Measurements from ENCODE around the gene KCNMA1. TPM values are rescaled to one million over a fixed set of nuclear protein-coding genes. Genes with fewer than 3 reads are reported as not detected.

The KCNMA1 gene
- total RNA-seq, 1 experiment from 2014 or later, result 0.45 TPM

DNA sequence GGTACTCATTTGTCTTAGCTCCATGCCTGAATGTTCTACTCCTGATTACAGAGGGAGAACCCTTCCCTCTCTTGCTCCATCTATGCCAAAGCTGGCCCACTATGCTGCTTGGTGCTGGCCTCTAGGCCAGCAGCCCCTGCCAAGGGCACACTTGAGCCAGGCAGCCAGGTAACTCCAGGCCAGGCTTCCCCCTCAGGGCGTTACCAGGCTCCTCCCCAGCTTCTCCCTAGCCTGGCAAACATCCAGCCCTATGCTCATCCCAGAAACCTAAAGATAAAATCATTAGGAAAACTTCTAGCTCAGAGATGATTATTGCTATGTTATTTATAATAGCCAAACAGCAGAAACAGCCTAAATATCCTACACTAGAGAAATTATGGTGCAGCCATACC lies 103.7 kb downstream of the KCNMA1 start:
- no peaks in the 10 kb centered on the region for H3K27me3 Mint-ChIP-seq (ENCODE audit: unreplicated experiment)
- H3K27ac Mint-ChIP-seq (ENCODE audit: unreplicated experiment), result no peak overlapping the region
- H3K4me1 Mint-ChIP-seq (ENCODE audit: low read depth, unreplicated experiment), result peaks cover 24% of the 10 kb centered on the region
- no TSS peak for BruUV-seq (replicated peaks)
- H3K9me3 Mint-ChIP-seq (ENCODE audit: low read depth, unreplicated experiment), result no peaks in the 10 kb centered on the region
- no peak overlapping the region for H3K4me3 Mint-ChIP-seq (ENCODE audit: low read depth, unreplicated experiment)
- no peaks in the 10 kb centered on the region for H3K36me3 Mint-ChIP-seq (ENCODE audit: insufficient read depth, unreplicated experiment)
- intact Hi-C loops (cut with micrococcal nuclease; ENCODE audit: unreplicated experiment), result no loop called here
- TF ChIP-seq, protein P1, sequence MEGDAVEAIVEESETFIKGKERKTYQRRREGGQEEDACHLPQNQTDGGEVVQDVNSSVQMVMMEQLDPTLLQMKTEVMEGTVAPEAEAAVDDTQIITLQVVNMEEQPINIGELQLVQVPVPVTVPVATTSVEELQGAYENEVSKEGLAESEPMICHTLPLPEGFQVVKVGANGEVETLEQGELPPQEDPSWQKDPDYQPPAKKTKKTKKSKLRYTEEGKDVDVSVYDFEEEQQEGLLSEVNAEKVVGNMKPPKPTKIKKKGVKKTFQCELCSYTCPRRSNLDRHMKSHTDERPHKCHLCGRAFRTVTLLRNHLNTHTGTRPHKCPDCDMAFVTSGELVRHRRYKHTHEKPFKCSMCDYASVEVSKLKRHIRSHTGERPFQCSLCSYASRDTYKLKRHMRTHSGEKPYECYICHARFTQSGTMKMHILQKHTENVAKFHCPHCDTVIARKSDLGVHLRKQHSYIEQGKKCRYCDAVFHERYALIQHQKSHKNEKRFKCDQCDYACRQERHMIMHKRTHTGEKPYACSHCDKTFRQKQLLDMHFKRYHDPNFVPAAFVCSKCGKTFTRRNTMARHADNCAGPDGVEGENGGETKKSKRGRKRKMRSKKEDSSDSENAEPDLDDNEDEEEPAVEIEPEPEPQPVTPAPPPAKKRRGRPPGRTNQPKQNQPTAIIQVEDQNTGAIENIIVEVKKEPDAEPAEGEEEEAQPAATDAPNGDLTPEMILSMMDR (IDR thresholded peaks at IDR 0.05; ENCODE audit: unreplicated experiment), result no peak
- CTCF ChIA-PET, result no interaction called here
- DNase-seq, result no peak

DNA sequence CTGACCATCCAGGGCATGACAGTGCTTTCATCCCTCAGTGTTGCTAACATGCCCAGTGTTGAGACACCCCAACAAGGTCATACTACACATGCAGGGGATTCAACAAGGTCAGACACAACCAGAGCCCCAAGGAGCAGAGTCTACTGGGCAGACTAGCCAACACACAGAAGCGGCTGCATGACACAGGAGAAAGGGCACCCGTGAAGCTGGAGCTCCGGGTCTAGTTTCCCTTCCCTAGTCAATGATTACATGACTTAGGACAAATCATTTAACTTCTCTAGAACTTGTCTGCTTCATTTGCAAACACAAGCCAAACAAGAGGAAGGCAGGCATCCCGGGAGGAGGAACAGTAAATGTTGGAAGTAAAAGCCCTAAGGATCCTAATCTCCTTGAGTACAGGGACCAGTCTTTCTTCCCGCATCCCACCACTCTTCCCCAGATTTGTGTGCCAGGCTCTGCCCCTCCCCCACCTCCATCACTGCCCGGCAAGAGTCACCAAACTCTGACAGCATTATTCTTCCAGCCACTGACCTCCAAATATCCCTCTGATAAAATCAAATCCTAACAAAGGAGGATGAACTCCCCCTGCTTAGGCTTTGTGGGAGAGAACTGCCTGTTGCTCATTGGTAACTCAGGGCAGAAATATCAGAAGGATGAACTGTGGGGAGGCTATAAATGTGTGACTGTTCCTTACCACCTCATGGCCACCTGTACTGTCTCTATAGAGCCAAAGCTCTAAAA lies 104.3 kb downstream of the KCNMA1 start:
- peaks cover 24% of the 10 kb centered on the region for H3K4me1 Mint-ChIP-seq (ENCODE audit: low read depth, unreplicated experiment)
- BruUV-seq (replicated peaks), result no TSS peak
- CTCF ChIA-PET, result no interaction called here
- H3K4me3 Mint-ChIP-seq (ENCODE audit: low read depth, unreplicated experiment), result no peak overlapping the region
- H3K36me3 Mint-ChIP-seq (ENCODE audit: insufficient read depth, unreplicated experiment), result no peaks in the 10 kb centered on the region
- no peaks in the 10 kb centered on the region for H3K9me3 Mint-ChIP-seq (ENCODE audit: low read depth, unreplicated experiment)
- intact Hi-C loops (cut with micrococcal nuclease; ENCODE audit: unreplicated experiment), result no loop called here
- H3K27me3 Mint-ChIP-seq (ENCODE audit: unreplicated experiment), result no peaks in the 10 kb centered on the region
- TF ChIP-seq, protein P1 (IDR thresholded peaks at IDR 0.05; ENCODE audit: unreplicated experiment), result no peak
- peak; percentile 21 for DNase-seq
- no peak overlapping the region for H3K27ac Mint-ChIP-seq (ENCODE audit: unreplicated experiment)

DNA sequence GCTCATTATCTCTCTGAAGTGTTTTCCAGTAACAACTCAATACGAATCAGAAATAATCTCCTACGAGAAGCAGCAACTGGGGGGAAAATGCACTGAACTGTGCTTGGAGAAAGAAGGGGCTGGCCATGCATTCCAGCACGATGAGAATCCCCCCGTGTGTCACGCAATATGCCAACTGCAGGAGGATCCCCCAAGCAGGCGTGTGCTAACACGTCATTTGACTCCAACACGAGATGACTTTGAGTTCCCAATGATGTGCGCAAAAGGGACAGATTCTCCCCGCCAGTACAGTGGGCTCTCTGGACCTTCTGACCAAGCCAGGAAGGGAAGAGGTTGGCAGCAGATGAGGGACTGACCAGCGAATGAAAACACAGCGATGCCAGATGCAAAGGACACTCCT lies 105.5 kb downstream of the KCNMA1 start:
- intact Hi-C loops (cut with micrococcal nuclease; ENCODE audit: unreplicated experiment), result no loop called here

DNA sequence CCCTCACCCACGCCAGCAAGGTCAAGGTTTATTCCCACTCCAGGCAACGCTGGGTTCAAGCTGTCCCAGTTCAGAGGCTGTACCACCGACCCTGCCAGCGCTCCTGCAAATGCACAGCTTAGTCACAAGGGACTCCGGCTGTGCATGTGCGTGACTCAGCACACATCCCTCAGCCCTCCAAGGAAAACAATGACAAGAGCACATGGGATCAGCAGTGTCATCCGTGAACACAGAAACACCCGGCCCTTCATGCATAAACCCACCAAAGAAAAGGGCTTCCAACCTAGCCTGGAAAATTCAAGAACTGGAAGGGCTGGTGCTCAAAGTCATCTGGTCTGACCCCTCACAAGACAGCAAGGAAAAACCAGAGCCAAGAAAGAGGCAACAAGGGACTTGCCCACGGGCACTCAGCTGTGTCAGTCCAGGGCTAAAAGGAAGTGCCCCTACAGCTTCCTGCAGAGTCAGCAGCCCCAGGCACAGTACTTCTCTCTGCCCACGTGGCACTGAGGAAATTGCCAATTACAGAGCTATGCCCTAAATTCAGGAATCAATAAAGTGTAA lies 106.1 kb downstream of the KCNMA1 start:
- no peaks in the 10 kb centered on the region for H3K9me3 Mint-ChIP-seq (ENCODE audit: low read depth, unreplicated experiment)
- CTCF ChIA-PET, result interaction anchor here (0.9 kb wide), 1 partner anchor 16 kb away, joined by 3 read pairs; no protein-coding TSS in a partner anchor
- peak; percentile 32 for DNase-seq
- BruUV-seq (replicated peaks), result no TSS peak
- H3K36me3 Mint-ChIP-seq (ENCODE audit: insufficient read depth, unreplicated experiment), result no peaks in the 10 kb centered on the region
- no peaks in the 10 kb centered on the region for H3K27me3 Mint-ChIP-seq (ENCODE audit: unreplicated experiment)
- intact Hi-C loops (cut with micrococcal nuclease; ENCODE audit: unreplicated experiment), result no loop called here
- peak overlapping the region; percentile 6 for H3K4me3 Mint-ChIP-seq (ENCODE audit: low read depth, unreplicated experiment)
- TF ChIP-seq, protein P1 (IDR thresholded peaks at IDR 0.05; ENCODE audit: unreplicated experiment), result no peak
- no peak overlapping the region for H3K27ac Mint-ChIP-seq (ENCODE audit: unreplicated experiment)
- peaks cover 24% of the 10 kb centered on the region for H3K4me1 Mint-ChIP-seq (ENCODE audit: low read depth, unreplicated experiment)

More for the DNA sequence above, 105.5 kb downstream of the KCNMA1 start:
- H3K4me3 Mint-ChIP-seq (ENCODE audit: low read depth, unreplicated experiment), result no peak overlapping the region
- DNase-seq, result no peak
- no peaks in the 10 kb centered on the region for H3K9me3 Mint-ChIP-seq (ENCODE audit: low read depth, unreplicated experiment)
- TF ChIP-seq, protein P1 (IDR thresholded peaks at IDR 0.05; ENCODE audit: unreplicated experiment), result no peak
- CTCF ChIA-PET, result interaction anchor here (0.9 kb wide), 1 partner anchor 17 kb away, joined by 3 read pairs; no protein-coding TSS in a partner anchor
- H3K4me1 Mint-ChIP-seq (ENCODE audit: low read depth, unreplicated experiment), result peaks cover 24% of the 10 kb centered on the region
- H3K27me3 Mint-ChIP-seq (ENCODE audit: unreplicated experiment), result no peaks in the 10 kb centered on the region
- H3K36me3 Mint-ChIP-seq (ENCODE audit: insufficient read depth, unreplicated experiment), result no peaks in the 10 kb centered on the region
- no peak overlapping the region for H3K27ac Mint-ChIP-seq (ENCODE audit: unreplicated experiment)
- BruUV-seq (replicated peaks), result no TSS peak
